Measurements from ENCODE around the gene MCOLN1.
"Not testable (repeated sequence)": the region's sequence is repeated elsewhere in the genome, so short reads cannot be mapped to it uniquely, and the experiment has no call there.

The MCOLN1 gene

GRCh38 chr19:7524992-7525739 is 2.7 kb downstream of the MCOLN1 start:
- DNase-seq (ENCODE audit: low read depth): no peak

GRCh38 chr19:7526059-7526929 is 3.9 kb downstream of the MCOLN1 start:
- no peak for DNase-seq (ENCODE audit: low read depth)

DNA sequence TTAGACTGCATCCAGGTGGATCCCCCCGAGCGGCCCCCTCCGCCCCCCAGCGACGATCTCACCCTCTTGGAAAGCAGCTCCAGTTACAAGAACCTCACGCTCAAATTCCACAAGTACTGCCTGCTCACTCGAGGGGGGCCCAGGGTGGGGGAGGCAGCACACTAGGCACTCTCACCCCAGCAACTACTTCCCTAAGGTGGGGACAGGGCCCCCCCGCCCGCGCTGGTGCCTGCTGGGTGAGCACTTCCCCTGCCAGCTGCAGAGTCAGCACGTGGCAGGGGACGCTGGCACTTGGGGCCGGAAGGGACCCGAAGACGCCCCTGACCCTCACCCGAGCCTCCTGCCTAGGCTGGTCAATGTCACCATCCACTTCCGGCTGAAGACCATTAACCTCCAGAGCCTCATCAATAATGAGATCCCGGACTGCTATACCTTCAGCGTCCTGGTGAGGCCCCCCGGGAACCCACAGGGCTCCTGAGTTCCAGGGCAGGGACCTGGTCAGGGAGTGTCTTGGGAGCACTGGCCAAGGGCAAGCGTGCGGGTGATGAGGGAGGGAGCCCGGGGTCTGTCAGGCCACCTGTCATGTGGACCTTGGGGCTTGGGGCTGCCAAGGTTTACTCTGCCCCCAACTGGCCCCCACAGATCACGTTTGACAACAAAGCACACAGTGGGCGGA is 5.2 kb downstream of the MCOLN1 start:
- DNase-seq (ENCODE audit: low read depth): no peak

- DNase-seq (ENCODE audit: low read depth): no peak
Measured at GRCh38 chr19:7528192-7528519, 5.7 kb downstream of the MCOLN1 start.

DNA sequence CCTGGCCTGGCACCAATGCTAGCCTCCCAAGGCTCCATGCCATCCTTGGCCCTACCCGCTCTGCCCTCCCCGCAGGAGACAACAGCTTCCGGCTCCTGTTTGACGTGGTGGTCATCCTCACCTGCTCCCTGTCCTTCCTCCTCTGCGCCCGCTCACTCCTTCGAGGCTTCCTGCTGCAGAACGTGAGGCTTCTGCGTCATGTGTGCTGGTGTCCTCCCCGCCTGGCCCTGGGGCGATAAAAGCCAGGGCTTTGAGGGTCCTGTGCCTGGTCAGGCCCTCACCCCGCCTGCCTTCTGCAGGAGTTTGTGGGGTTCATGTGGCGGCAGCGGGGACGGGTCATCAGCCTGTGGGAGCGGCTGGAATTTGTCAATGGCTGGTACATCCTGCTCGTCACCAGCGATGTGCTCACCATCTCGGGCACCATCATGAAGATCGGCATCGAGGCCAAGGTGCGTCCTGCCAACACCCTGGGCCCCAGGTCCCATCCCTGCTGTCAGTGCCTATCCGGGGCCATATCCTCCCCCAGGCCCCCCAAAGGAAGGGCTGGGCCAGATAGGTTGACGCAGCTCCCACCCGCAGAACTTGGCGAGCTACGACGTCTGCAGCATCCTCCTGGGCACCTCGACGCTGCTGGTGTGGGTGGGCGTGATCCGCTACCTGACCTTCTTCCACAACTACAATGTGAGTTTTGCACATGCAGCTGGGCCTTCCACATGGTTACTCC is 6.3 kb downstream of the MCOLN1 start:
- DNase-seq (ENCODE audit: low read depth): no peak

GRCh38 chr19:7529246-7529600 is 6.8 kb downstream of the MCOLN1 start:
- DNase-seq (ENCODE audit: low read depth): no peak

- DNase-seq (ENCODE audit: low read depth): no peak
Measured at GRCh38 chr19:7529610-7530490, 7.4 kb downstream of the MCOLN1 start.

DNA sequence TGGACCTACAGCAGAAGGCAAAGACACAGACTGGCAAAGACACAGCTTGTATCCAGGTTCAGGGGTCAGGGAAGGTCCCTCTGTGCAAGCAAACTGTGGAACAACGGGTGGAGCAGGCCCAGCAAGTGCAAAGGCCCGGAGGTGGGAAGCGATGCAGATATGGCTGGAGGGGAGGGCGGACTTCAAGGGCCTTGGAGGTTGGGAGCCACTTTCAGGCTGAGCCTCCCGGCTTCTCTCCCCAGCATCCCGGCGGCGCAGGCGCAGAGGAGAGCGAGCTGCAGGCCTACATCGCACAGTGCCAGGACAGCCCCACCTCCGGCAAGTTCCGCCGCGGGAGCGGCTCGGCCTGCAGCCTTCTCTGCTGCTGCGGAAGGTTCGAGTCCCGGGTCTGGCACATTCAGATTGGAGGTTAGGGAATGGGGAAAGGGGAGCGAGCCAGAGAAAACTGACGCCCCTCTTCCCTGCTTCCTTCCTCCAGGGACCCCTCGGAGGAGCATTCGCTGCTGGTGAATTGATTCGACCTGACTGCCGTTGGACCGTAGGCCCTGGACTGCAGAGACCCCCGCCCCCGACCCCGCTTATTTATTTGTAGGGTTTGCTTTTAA is 11.0 kb downstream of the MCOLN1 start:
- no peak for DNase-seq (ENCODE audit: low read depth)

- peak; percentile 74 for DNase-seq (ENCODE audit: low read depth)
Measured at GRCh38 chr19:7533925-7534480, 11.6 kb downstream of the MCOLN1 start.

- no peak for DNase-seq (ENCODE audit: low read depth)
Measured at GRCh38 chr19:7534531-7535046, 12.2 kb downstream of the MCOLN1 start.

DNA sequence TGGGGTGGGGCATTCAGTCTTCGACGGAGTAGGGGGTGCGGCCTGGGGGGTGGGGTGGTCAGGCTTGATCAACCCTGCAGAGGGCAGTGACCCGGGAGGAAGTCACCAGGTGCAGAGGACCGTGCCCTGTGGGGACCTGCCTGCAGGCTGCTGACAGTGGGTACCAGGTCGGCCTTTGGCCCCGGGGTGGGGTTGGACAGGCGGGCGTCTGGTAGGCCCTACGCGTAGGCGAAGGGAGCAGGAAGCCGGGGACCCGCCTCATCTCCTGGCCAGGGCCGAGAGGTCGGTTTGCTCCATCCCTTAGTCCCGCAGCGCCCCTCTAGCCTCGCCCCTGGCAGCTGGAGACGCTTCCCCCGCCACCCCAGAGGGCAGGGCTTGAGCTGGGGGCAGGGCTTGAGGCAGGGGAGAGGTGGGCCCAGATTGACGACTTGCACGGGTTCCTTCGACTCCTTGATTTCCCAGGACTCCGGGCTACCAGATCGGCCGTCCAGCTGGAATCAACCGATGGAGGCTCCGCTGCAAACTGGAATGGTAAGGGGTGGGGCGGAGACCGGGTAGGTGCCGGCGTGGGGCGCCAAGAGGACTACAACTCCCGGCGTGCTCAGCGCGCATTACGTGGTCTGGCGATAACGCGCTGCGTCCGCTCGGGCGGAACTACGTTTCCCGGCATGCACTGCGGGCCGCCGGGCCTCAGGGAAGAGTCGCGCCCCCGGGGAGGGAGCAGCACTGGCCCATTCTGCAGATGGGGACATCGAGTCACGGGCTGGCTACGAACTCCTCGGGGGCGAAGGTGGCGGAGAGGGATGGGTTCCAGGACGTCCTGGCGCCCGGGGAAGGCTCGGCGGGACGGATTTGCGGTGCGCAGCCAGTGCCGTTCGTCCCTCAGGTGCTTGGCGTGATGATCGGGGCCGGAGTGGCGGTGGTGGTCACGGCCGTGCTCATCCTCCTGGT is 12.9 kb downstream of the MCOLN1 start, which contains the start of gene PNPLA6:
Gene PNPLA6, plus strand, starts transcription at position 671 of the 951 bp plus-strand sequence. Its CDS starts 72 bp downstream, at position 743.
- DNase-seq (ENCODE audit: low read depth): peak; percentile 86

DNA sequence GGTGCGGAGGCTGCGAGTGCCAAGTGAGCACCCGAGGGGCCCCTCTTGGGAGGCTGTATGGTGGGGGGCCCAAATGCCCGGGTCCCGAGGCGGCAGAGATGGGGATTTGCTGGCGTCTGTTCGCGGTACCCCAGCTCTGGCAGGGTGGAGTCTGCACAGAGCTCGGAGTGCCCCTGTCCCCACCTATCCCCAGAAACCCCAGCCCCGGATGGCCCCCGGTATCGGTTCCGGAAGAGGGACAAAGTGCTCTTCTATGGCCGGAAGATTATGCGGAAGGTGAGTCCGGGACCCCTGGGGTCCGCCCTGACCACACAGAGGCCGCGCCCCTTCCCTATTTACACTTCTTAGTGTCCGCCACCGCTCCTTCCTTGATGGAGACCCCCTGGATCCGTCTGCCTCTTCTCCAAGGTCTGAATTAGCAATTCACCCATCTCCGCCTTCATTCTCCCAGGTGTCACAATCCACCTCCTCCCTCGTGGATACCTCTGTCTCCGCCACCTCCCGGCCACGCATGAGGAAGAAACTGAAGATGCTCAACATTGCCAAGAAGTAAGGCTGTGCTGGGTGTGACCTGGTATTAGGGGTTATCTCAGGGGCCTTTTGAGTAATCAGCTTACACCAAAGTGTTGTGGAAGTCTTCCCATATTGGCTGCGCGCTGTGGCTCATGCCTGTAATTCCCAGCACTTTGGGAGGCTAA is 13.7 kb downstream of the MCOLN1 start:
- no peak for DNase-seq (ENCODE audit: low read depth)

DNA sequence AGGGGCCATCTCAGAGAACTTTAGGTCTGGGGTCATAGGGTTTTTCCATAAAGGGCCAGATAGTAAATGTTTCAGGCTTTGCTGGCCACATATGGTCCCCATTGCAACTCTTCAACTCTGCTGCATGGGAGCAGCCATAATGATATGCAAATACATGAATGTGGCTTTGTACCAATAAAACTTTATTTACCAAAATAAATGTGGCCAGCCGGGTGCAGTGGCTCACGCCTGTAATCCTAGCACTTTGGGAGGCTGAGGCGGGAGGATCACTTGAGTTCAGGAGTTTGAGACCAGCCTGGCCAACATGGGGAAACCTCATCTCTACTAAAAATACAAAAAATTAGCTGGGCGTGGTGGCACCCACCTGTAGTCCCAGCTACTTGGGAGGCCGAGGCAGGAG is 16.6 kb downstream of the MCOLN1 start:
- not testable (repeated sequence) for DNase-seq (ENCODE audit: low read depth)

- DNase-seq (ENCODE audit: low read depth): no peak
Measured at GRCh38 chr19:7539827-7540425, 17.5 kb downstream of the MCOLN1 start.

GRCh38 chr19:7540761-7541474 is 18.5 kb downstream of the MCOLN1 start:
- no peak for DNase-seq (ENCODE audit: low read depth)

DNA sequence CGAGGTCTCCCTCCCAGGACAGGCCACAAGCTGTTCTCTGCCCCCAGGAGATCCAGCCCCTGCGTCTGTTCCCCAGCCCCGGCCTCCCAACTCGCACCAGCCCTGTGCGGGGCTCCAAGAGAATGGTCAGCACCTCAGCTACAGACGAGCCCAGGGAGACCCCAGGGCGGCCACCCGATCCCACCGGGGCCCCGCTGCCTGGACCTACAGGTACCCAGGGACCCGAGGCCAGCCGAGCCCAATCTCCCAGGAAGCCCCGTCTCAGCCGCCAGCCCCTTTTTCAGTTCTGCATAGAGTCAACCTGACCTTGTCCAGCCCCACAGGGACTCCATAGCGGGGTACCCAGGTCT is 19.0 kb downstream of the MCOLN1 start:
- DNase-seq (ENCODE audit: low read depth): no peak

- DNase-seq (ENCODE audit: low read depth): no peak
Measured at GRCh38 chr19:7541828-7542443, 19.5 kb downstream of the MCOLN1 start.
